RWPE2 (cell line): Measurements from ENCODE around the gene NUDCD3.

ENCODE experiments used
- ATAC-seq: fragments of 200-7000 bp; cut with Tn5 transposase; 3 replicates; pipeline ENCODE4 v1.9.1; 2021; ENCODE audit warnings: low read depth
- DNase-seq: peaks from one replicate; pipeline ENCODE4 v3.0.0-alpha.2; 2020; ENCODE audit warnings: low spot score
- H3K27ac ChIP-seq: fragments of 450-650 bp; 2 replicates; pipeline ENCODE4 v1.5.1; 2017; ENCODE audit warnings: mild to moderate bottlenecking; ENCODE audit not compliant: poor library complexity, severe bottlenecking
- H3K27me3 ChIP-seq: fragments of 250-450 bp; sonication (Bioruptor Pico); 2 replicates; pipeline ENCODE4 v1.5.1; 2021; ENCODE audit warnings: mild to moderate bottlenecking, moderate library complexity; ENCODE audit not compliant: insufficient read depth, poor library complexity, severe bottlenecking
- H3K36me3 ChIP-seq: fragments of 250-450 bp; sonication (Bioruptor Pico); 2 replicates; pipeline ENCODE4 v1.5.1; 2020; ENCODE audit warnings: low read depth, mild to moderate bottlenecking, moderate library complexity
- H3K4me1 ChIP-seq: fragments of 250-450 bp; sonication (Bioruptor Pico); 2 replicates; pipeline ENCODE4 v1.5.1; 2021; ENCODE audit warnings: mild to moderate bottlenecking, moderate library complexity; ENCODE audit not compliant: insufficient read depth, poor library complexity, severe bottlenecking
- H3K4me3 ChIP-seq: fragments of 250-450 bp; sonication (Bioruptor Pico); 2 replicates; pipeline ENCODE4 v1.5.1; 2021; ENCODE audit warnings: mild to moderate bottlenecking, moderate library complexity; ENCODE audit not compliant: severe bottlenecking
- H3K9me3 ChIP-seq: fragments of 250-450 bp; sonication (Bioruptor Pico); 2 replicates; pipeline ENCODE4 v1.5.1; 2021; ENCODE audit warnings: mild to moderate bottlenecking, moderate library complexity; ENCODE audit not compliant: severe bottlenecking
- TF ChIP-seq, protein P1 (sequence below): fragments of 450-650 bp; IDR thresholded peaks from one replicate; pipeline ENCODE4 v1.5.1; 2017; ENCODE audit warnings: mild to moderate bottlenecking, moderate library complexity; ENCODE audit not compliant: poor library complexity, severe bottlenecking

NUDCD3 gene

DNA sequence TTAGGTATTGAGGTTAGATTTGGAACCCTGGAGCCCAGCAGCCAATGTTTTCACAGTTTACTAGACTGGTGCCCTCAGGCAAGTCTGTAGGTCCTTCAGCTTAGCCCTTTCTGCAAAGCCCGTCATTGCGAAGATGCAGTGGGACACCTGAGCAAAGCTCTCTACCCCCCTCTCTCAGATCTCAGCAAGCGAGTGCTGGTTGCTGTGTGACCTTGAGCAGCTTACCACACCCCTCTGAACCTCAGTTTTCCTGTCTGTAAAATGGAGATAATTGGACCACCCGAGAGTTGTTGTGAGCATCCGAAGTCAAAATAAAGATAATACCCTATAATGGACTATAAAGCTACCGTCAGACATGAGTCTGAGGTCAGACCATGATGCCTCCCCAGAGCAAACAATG is 47.0 kb upstream of the NUDCD3 start:
- Histone ChIP-seq H3K9me3 (no peaks in the 10 kb centered on the region), H3K27ac (no peak overlapping the region), H3K27me3 (no peaks in the 10 kb centered on the region), H3K4me3 (no peak overlapping the region), H3K4me1 (no peaks in the 10 kb centered on the region), H3K36me3 (no peaks in the 10 kb centered on the region)
- no peak for DNase-seq
- TF ChIP-seq, protein P1, sequence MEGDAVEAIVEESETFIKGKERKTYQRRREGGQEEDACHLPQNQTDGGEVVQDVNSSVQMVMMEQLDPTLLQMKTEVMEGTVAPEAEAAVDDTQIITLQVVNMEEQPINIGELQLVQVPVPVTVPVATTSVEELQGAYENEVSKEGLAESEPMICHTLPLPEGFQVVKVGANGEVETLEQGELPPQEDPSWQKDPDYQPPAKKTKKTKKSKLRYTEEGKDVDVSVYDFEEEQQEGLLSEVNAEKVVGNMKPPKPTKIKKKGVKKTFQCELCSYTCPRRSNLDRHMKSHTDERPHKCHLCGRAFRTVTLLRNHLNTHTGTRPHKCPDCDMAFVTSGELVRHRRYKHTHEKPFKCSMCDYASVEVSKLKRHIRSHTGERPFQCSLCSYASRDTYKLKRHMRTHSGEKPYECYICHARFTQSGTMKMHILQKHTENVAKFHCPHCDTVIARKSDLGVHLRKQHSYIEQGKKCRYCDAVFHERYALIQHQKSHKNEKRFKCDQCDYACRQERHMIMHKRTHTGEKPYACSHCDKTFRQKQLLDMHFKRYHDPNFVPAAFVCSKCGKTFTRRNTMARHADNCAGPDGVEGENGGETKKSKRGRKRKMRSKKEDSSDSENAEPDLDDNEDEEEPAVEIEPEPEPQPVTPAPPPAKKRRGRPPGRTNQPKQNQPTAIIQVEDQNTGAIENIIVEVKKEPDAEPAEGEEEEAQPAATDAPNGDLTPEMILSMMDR, result no peak
- ATAC-seq, result no peak

DNA sequence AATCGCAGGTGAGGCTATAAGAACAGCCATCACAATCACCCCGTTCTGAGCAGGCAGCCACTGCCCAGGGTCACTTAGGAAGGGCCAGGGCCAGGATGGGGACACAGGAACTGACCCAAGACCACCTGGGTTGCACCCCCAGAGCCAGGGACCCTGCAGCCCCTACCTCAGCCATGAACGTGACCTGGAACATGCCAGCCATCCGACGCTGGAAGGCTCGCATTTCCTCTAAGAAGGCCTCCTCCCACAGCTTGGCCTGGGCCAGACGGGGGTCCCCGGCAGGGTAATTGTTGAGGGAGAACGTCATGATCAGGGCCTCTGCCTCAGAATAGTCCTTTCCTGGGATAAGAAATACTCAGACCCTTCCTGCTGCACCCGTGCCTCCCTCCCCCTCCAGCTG is 45.6 kb upstream of the NUDCD3 start:
- H3K36me3 ChIP-seq, result no peaks in the 10 kb centered on the region
- H3K4me1 ChIP-seq, result no peaks in the 10 kb centered on the region
- no peaks in the 10 kb centered on the region for H3K27me3 ChIP-seq
- no peak for DNase-seq
- no peaks in the 10 kb centered on the region for H3K9me3 ChIP-seq
- H3K4me3 ChIP-seq, result no peak overlapping the region
- TF ChIP-seq, protein P1, result no peak
- no peak for ATAC-seq
- no peak overlapping the region for H3K27ac ChIP-seq

DNA sequence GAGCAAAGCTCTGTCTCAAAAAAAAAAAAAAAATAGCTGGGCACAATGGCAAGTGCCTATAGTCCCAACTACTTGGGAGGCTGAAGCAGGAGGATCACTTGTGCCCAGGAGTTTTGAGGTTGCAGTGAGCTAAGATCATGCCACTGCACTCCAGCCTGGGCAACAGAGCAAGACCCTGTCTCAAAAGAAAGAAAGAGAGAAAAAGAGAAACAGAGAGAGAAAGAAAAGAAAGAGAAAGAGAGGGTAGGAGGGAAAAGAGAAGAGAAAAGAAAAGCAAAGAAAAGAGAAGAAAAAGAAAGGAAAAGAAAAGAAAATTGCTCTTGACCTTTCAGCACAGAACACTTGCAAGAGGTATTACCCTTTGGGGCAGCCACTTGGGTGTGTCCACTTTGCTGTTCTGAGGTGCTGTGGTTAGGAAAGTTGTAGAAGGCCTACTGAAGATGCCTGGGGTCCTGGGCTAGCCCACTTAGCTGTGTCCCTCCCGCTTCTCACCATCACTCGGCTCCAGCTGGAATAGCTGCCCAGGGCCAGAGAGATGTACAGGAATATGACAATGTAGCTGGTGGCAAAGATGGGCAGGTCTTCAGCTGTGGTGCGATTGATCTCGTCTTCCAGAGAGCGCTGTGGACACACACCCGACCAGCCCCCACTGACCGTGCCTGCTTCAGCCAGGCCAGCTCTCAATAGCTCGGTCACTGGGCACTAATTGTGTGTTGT is 45.0 kb upstream of the NUDCD3 start:
- DNase-seq (no peak), ATAC-seq (no peak)
- TF ChIP-seq, protein P1, result no peak
- Histone ChIP-seq H3K27me3 (no peaks in the 10 kb centered on the region), H3K9me3 (no peaks in the 10 kb centered on the region), H3K27ac (no peak overlapping the region), H3K4me3 (no peak overlapping the region), H3K36me3 (no peaks in the 10 kb centered on the region), H3K4me1 (no peaks in the 10 kb centered on the region)

DNA sequence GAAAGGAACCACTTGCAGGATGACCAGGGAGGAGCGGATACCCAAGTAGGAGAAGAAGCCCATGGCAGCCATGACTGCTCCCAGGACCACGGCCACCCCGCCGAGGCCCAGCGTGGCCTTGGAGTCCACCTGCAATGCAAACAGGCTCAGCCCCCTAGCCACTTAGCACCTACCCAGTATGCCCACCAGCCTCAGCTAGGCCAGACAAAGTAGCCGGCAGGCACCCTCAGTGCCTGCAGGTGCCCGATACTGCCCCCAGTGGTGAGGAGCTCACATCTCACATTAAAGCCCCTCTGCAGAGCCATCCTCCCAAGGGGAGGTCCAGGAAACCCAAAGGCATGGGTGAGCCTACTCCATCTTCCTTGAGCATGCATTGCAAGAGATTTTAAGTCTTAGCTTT is 44.0 kb upstream of the NUDCD3 start:
- Histone ChIP-seq H3K9me3 (no peaks in the 10 kb centered on the region), H3K27ac (no peak overlapping the region), H3K4me1 (no peaks in the 10 kb centered on the region), H3K27me3 (no peaks in the 10 kb centered on the region), H3K36me3 (no peaks in the 10 kb centered on the region), H3K4me3 (no peak overlapping the region)
- peak; percentile 54; the same call in 2 of the 3 replicates for ATAC-seq
- TF ChIP-seq, protein P1, result peak; percentile 47
- no peak for DNase-seq

DNA sequence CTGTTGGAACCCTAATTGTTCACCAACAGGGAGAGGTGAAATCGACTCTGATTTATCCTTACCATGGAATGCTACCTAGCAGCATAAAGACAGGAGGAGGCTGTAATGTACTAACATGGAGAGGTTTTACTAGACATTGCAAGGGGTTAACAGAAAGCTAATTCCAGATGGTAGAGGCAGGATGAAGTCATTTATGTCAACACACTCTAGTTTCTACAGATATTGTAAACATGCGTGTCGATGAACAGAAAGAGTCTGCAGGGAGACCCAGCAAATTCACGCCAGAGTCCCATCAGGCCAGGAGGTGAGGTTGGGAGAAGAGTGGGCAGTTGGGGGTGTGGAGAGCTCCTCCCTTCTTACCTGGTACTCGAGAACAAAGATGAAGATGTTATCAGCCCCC is 43.6 kb upstream of the NUDCD3 start:
- H3K36me3 ChIP-seq, result no peaks in the 10 kb centered on the region
- TF ChIP-seq, protein P1, result no peak
- ATAC-seq (no peak), DNase-seq (no peak)
- no peak overlapping the region for H3K4me3 ChIP-seq
- H3K9me3 ChIP-seq, result no peaks in the 10 kb centered on the region
- H3K27me3 ChIP-seq, result no peaks in the 10 kb centered on the region
- no peak overlapping the region for H3K27ac ChIP-seq
- no peaks in the 10 kb centered on the region for H3K4me1 ChIP-seq
